ENCODE data around the gene SLC13A3.

SLC13A3 gene

GRCh38 chr20:46575937-46576461 lies 75.3 kb downstream of the SLC13A3 start:
- DNase-seq (ENCODE audit: low read depth), result no peak
- no peak for TF ChIP-seq CTCF (IDR thresholded peaks at IDR 0.05; ENCODE audit: low read length, missing control alignments)
- H3K4me3 ChIP-seq (replicated peaks; ENCODE audit: low read depth, low read length), result no peak overlapping the region

GRCh38 chr20:46575394-46575793 lies 75.9 kb downstream of the SLC13A3 start:
- TF ChIP-seq CTCF (IDR thresholded peaks at IDR 0.05; ENCODE audit: low read length, missing control alignments), result no peak
- DNase-seq (ENCODE audit: low read depth), result no peak
- no peak overlapping the region for H3K4me3 ChIP-seq (replicated peaks; ENCODE audit: low read depth, low read length)

- TF ChIP-seq CTCF (IDR thresholded peaks at IDR 0.05; ENCODE audit: low read length, missing control alignments), result no peak
- no peak for DNase-seq (ENCODE audit: low read depth)
- H3K4me3 ChIP-seq (replicated peaks; ENCODE audit: low read depth, low read length), result no peak overlapping the region
Observed at GRCh38 chr20:46573788-46574584, 77.3 kb downstream of the SLC13A3 start.

- no peak for TF ChIP-seq CTCF (IDR thresholded peaks at IDR 0.05; ENCODE audit: low read length, missing control alignments)
- DNase-seq (ENCODE audit: low read depth), result no peak
Observed at GRCh38 chr20:46573234-46573633, 78.0 kb downstream of the SLC13A3 start.

GRCh38 chr20:46572790-46573189 lies 78.5 kb downstream of the SLC13A3 start:
- TF ChIP-seq CTCF (IDR thresholded peaks at IDR 0.05; ENCODE audit: low read length, missing control alignments), result no peak
- no peak overlapping the region for H3K4me3 ChIP-seq (replicated peaks; ENCODE audit: low read depth, low read length)
- no peak for DNase-seq (ENCODE audit: low read depth)

More at GRCh38 chr20:46573234-46573633, 78.0 kb downstream of the SLC13A3 start:
- H3K4me3 ChIP-seq (replicated peaks; ENCODE audit: low read depth, low read length), result no peak overlapping the region

- no peak for DNase-seq (ENCODE audit: low read depth)
- TF ChIP-seq CTCF (IDR thresholded peaks at IDR 0.05; ENCODE audit: low read length, missing control alignments), result no peak
Observed at GRCh38 chr20:46572153-46572552, 79.1 kb downstream of the SLC13A3 start.

GRCh38 chr20:46571418-46571817 lies 79.8 kb downstream of the SLC13A3 start:
- DNase-seq (ENCODE audit: low read depth), result no peak
- TF ChIP-seq CTCF (IDR thresholded peaks at IDR 0.05; ENCODE audit: low read length, missing control alignments), result no peak
- no peak overlapping the region for H3K4me3 ChIP-seq (replicated peaks; ENCODE audit: low read depth, low read length)

More at GRCh38 chr20:46572153-46572552, 79.1 kb downstream of the SLC13A3 start:
- H3K4me3 ChIP-seq (replicated peaks; ENCODE audit: low read depth, low read length), result no peak overlapping the region

Data from fibroblast of pulmonary artery (primary cell).